ENCODE data around the gene SLC30A4.

Gene SLC30A4

GRCh38 chr15:45449395-45449794, 73.2 kb downstream of the SLC30A4 start:
- DNase-seq = no peak

DNA sequence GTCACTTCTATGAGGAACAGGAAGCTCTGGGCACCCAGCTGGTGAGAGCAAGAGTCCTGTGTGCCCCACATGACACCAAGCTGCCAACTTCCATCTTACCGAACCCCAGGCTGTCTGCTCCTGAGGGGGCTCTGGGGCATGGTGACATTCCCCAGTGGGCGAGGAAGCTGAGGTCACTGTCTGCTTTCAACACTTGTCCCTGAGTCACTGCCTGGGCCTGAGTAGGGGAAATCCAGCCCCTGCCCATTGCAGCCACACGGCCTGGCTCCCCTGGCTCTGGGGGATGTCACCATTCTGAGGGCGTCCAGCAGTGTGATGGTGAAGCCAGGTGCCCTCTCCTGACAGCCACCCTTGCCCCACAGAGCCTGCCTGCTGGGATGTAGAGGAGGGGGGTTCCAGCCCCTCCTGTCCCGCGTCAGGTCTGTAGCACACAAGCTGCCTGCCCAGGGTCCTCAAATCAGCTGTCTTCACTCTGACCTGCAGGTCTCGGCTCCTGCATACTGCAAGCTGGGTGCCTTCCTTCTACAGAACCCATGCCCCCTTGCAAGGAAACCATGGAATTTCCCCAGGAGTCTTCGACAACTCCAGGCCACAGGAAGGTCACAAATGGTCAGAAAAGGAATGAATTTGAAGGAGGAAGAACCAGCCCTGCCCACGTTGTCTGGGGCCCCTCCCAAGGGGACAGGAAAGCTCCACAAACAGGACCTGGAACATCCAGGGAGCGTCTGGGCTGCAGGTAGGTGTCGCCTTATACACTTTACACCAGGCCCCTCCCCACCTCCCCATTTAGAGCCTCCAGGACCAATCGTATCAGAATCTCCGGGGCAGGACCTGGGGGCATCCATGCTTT, 74.3 kb downstream of the SLC30A4 start:
- DNase-seq = peak; percentile 45

DNA sequence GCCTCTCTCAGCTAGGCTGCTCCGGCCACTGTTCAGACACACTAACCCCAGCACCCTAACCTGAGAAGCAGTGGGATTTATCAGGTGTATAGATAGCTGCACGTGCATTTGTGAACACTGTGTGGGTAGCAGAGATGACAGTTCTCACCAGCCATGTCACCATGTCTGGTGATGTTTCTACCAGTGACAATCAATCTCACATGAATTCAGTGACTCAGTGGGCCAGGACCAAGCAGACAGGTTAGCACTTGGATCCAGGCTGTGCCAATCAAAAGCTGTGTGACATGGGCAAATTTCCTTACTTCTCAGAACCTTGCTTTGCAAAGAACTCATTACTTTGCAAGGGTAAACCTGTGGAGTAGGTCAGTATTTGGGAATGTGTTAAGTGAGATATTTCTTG, 78.9 kb downstream of the SLC30A4 start:
- DNase-seq = no peak

- DNase-seq = peak; percentile 65
These were observed 79.9 kb downstream of the SLC30A4 start for GRCh38 chr15:45442507-45443135.

DNA sequence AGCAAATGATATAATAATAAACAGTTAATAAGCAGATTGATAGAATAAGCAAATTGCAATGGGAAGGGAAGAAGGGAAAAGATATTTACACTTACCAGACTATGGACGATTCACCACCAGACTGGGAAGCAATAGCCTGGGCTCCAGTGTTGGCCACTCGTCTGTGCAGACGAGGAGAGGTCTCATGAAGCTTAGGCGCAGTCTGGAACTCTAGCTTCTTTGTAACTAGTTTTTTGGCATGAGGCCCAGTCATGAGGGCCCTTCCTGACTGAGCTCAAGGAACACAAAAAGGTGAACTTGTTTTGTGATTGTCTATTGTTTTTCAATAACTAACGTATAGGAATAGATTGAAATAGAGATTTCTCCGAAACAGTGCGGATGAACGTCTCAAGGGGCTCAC, 80.9 kb downstream of the SLC30A4 start:
- DNase-seq = no peak

DNA sequence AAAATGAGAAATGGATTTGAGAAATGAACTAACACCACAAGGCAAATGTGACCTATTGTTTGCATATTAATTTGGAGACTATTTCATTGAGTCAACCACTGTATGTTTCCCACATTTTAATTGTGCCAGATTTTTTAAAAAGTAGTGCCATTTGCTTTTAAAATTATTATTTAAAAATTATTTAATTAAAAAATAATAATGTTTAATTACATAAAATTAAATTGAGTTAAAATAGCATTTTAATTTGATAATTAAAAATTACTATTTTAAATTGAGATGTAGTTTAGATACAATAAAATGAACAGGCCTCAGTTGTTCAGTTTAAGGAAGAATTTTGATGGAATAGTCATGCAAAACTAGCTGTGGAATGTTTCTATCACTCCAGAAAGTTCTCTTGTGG, 81.5 kb downstream of the SLC30A4 start:
- DNase-seq = no peak

DNA sequence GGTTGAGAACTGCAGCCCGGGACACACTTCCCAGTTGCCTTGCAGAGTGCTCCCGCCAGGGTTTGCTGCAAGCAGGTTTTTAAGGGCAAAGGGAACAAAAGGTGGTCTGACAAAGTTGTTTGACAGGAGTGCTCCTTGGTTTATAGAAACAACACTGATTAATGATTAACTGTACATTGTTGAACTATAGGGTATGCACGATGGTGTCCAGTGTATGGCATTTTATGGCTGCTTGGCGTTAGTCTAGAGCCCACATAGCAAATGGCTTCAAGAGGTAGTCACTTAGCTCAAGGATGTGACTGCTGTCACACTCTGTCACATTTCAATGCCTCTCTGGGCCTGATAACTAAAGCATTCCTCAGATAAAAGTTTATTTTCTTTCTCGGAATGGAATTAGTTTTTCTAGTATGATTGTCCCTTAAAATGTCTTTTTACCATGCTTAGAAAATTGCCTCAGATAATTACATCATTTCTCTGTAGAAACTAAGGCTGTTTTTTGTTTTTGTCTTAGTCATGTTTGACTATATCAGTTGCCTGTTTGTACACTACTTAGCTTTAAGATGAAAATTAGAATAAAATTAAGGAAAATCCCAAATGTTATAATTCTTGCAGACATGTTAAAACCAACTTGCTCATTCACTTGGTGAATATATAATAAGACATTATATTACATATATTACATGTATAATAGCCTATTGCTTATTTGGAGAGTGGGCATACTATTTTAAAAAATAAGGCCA, 82.9 kb downstream of the SLC30A4 start:
- DNase-seq = no peak

GRCh38 chr15:45435124-45435903, 87.2 kb downstream of the SLC30A4 start:
- no peak for DNase-seq

DNA sequence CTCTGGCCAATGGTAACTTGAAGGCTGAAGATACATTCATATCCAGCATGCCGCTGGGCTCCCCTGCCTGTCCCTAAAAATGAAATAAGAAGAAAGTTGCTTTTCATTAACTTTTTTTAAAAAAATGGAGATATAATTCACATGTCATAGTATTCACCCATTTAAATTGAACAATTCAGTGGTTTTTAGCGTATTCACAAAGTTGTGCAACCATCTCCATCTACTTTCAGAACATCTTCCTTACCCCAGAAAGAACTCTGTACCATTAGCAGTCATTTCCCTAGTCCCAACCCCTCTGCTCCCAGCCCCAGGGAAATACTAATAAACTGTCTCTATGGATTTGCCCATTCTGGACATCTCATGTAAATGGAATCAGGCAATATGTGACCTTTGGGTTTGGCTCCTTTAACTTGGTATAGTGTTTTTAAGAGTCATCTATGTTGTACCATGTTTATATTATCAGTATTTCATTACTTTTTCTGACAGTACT, 88.4 kb downstream of the SLC30A4 start:
- no peak for DNase-seq

DNA sequence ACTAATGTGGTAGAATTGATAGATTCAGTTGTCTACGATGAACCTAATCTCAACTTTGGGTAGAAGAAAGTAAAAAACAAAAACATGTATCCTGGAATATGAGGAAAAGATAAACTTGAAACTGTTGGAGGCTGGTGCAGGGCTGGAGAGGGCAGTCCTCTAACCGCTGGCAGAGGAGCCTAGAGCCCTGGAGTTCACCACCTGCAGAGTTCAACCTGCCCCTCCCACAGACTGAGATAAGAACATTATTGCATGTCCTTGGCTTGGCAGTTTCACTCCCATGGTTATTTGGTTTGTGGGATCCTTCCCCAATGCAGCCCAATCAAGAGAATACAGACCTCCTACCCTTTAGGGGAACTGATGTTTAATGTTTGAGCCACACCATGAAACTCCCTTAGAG, 91.0 kb downstream of the SLC30A4 start:
- no peak for DNase-seq

DNA sequence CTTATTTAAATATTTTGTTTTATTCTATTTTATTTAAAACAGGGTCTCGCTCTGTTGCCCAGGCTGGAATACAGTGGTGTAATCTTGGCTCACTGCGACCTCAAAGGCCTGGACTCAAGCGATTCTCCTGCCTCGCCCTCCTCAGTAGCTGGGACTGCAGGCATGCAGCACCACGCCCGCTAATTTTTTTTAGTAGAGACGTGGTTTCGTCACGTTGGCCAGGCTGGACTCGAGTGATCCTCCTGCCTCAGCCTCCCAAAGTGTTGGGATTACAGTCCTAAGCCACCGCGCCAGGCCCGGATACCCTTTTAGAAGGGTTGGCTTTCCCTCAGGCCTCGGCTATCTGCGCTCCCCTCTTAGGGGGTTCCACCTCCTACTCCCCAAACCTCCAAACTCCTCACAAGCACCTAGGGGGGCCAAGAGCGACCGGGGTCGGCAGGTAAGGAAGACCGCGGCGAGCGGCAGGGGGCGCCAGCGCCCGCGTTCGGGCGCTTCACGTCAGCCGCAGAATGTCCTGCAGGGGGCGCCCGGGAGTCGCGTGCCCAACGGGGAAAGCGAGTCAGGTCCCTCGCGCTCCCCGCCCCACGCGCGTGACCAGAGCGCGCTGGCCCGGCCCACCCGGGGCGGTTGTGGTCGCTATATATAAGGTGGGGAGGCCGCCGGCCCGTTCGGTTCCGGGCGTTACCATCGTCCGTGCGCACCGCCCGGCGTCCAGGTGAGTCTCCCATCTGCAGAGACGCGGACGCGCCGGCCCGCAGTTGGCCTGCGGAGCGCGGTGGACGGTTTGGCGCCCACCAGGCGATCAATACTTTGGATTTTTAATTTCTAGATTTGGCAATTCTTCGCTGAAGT, 92.4 kb downstream of the SLC30A4 start:
- DNase-seq = peak; percentile 53
